Panc1 (cell line): ENCODE results near the gene PIK3R1. TPM values are rescaled to one million over a fixed set of nuclear protein-coding genes. Genes with fewer than 3 reads are reported as not detected.

Experiments used
- ATAC-seq: fragments of 200-7000 bp; cut with Tn5 transposase; 2 replicates; pipeline ENCODE4 v1.9.1; 2020; ENCODE audit warnings: mild to moderate bottlenecking, moderate library complexity
- BruUV-seq: library from RNA; stranded (reverse); fragments of 400-500 nt; replicated peaks from 2 replicates; lab custom pipeline; 2021; lab: Mats Ljungman, UMichigan
- CTCF ChIA-PET: fragments of 300-600 bp; sonication (Branson Sonifier 250); formaldehyde crosslinking; loops from one replicate; lab custom pipeline; 2022; ENCODE audit warnings: antibody characterized with exemption; lab: Charles Lee
- POLR2A ChIA-PET: fragments of 300-600 bp; sonication (Branson Sonifier 250); formaldehyde crosslinking; loops from one replicate; lab custom pipeline; 2022; ENCODE audit warnings: antibody characterized with exemption; lab: Charles Lee
- DNase-seq: peaks from one replicate; pipeline ENCODE4 v3.0.0-alpha.2; 2010; ENCODE audit warnings: low read depth, low spot score
- H3K27ac ChIP-seq: 2 replicates; pipeline ENCODE4 v1.5.1; 2011; ENCODE audit warnings: mild to moderate bottlenecking, low read length, inconsistent platforms
- H3K27me3 ChIP-seq: fragments of 200-500 bp; sonication (Bioruptor generic); 2 replicates; pipeline ENCODE4 v1.6.0; 2014; ENCODE audit warnings: low read length, inconsistent platforms; ENCODE audit not compliant: control insufficient read depth, insufficient read depth
- H3K36me3 ChIP-seq: fragments of 200-500 bp; sonication (Bioruptor generic); 2 replicates; pipeline ENCODE4 v1.5.1; 2014; ENCODE audit warnings: inconsistent platforms, mild to moderate bottlenecking, low read length, moderate library complexity; ENCODE audit not compliant: control insufficient read depth, insufficient read depth
- H3K4me1 ChIP-seq: 2 replicates; pipeline ENCODE4 v1.5.1; 2011; ENCODE audit warnings: inconsistent platforms, mild to moderate bottlenecking, low read length, moderate library complexity; ENCODE audit not compliant: control insufficient read depth, insufficient read depth
- H3K4me3 ChIP-seq, 2 experiments: 2 replicates each; pipeline ENCODE4 v1.5.1; 2011 to 2012; ENCODE audit warnings: low read depth in 2 of 2, low read length in 2 of 2, mild to moderate bottlenecking in 2 of 2, inconsistent platforms in 1 of 2, moderate library complexity in 1 of 2
- H3K9me3 ChIP-seq: fragments of 200-500 bp; sonication (Bioruptor generic); 2 replicates; pipeline ENCODE4 v1.5.1; 2014; ENCODE audit warnings: low read depth, mild to moderate bottlenecking, inconsistent platforms, low read length, moderate library complexity; ENCODE audit not compliant: control insufficient read depth, insufficient read depth
- POLR2AphosphoS5 ChIP-seq: IDR thresholded peaks from 2 replicates; pipeline ENCODE4 v1.6.1; 2012; ENCODE audit warnings: mild to moderate bottlenecking, low read depth, low read length, moderate library complexity
- SIN3A ChIP-seq: IDR thresholded peaks from 2 replicates; pipeline ENCODE4 v1.6.1; 2012; ENCODE audit warnings: low read depth, mild to moderate bottlenecking, low read length, moderate library complexity, borderline replicate concordance; ENCODE audit not compliant: insufficient read depth
- TCF7L2 ChIP-seq: IDR thresholded peaks from 2 replicates; pipeline ENCODE4 v1.6.1; 2011; ENCODE audit warnings: mild to moderate bottlenecking, low read depth, low read length, inconsistent platforms
- in situ Hi-C: cut with HindIII; loops from 2 replicates; pipeline ENCODE4 v1.10.0; 2016; ENCODE audit warnings: low sequenced_read_pairs, low pct_unique_long_range_greater_than_20kb
- intact Hi-C: fragments of 100-400 bp; cut with micrococcal nuclease; formaldehyde crosslinking; loops from one replicate; pipeline ENCODE4 v1.10.0; 2022; ENCODE audit not compliant: unreplicated experiment
- total RNA-seq: library from RNA; stranded (reverse); gene quantifications from one replicate; pipeline ENCODE4 v1.2.1, GENCODE V29; 2021; ENCODE audit not compliant: unreplicated experiment
- TF ChIP-seq, protein P1 (sequence below), 2 experiments: IDR thresholded peaks; 2 replicates each; pipeline ENCODE4 v1.6.1; 2011 to 2012; ENCODE audit warnings: low read depth in 2 of 2, control low read depth in 1 of 2, low read length in 1 of 2, mild to moderate bottlenecking in 1 of 2, moderate library complexity in 1 of 2; ENCODE audit not compliant: insufficient read depth in 1 of 2
- TF ChIP-seq, protein P2 (sequence below): fragments of 450-650 bp; IDR thresholded peaks from 2 replicates; pipeline ENCODE4 v1.5.1; 2017; ENCODE audit warnings: mild to moderate bottlenecking

PIK3R1 gene
- total RNA-seq, 1 experiment from 2014 or later: 23.4 TPM

DNA sequence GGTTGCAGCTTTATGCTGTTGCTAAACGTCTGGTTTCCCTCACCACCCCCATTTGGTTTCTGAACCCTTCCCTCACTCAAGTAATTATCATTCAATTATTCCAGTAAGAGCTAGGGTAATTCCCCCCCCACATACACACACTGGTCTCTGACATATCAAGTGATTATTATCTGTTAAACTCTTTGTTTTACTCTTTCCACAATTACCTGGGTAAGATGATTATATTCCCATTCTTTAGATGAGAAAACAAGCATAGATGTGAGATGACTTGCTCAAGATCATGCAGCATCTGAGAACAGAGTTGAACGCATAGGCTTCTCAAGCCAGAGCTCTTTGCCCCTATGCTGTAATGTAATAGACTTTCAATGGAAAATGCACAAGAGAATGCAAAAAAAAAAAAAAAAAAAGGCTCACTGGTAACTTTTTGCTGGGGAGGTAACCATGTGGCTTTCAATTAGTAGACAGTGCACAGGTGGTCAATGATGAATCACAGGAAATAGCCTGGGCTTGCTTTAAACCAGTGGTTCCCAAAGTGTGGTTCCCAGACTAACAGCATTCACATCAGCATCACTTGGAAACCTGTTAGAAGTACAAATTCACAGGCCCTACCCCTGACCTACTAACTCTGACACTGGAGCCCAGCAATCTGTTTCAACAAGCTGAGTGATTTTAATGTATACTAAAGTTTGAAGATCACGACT lies 87.6 kb downstream of the PIK3R1 start:
- intact Hi-C loops: no loop called here
- Histone ChIP-seq H3K4me3 (no peak overlapping the region), H3K27ac (no peak overlapping the region), H3K36me3 (no peaks in the 10 kb centered on the region), H3K4me1 (no peaks in the 10 kb centered on the region), H3K27me3 (no peaks in the 10 kb centered on the region), H3K9me3 (no peaks in the 10 kb centered on the region)
- in situ Hi-C loops: no loop called here
- no peak for DNase-seq
- ATAC-seq: no peak
- TF ChIP-seq POLR2AphosphoS5 (no peak), SIN3A (no peak), TCF7L2 (no peak)
- TF ChIP-seq, protein P1, sequence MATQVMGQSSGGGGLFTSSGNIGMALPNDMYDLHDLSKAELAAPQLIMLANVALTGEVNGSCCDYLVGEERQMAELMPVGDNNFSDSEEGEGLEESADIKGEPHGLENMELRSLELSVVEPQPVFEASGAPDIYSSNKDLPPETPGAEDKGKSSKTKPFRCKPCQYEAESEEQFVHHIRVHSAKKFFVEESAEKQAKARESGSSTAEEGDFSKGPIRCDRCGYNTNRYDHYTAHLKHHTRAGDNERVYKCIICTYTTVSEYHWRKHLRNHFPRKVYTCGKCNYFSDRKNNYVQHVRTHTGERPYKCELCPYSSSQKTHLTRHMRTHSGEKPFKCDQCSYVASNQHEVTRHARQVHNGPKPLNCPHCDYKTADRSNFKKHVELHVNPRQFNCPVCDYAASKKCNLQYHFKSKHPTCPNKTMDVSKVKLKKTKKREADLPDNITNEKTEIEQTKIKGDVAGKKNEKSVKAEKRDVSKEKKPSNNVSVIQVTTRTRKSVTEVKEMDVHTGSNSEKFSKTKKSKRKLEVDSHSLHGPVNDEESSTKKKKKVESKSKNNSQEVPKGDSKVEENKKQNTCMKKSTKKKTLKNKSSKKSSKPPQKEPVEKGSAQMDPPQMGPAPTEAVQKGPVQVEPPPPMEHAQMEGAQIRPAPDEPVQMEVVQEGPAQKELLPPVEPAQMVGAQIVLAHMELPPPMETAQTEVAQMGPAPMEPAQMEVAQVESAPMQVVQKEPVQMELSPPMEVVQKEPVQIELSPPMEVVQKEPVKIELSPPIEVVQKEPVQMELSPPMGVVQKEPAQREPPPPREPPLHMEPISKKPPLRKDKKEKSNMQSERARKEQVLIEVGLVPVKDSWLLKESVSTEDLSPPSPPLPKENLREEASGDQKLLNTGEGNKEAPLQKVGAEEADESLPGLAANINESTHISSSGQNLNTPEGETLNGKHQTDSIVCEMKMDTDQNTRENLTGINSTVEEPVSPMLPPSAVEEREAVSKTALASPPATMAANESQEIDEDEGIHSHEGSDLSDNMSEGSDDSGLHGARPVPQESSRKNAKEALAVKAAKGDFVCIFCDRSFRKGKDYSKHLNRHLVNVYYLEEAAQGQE (IDR thresholded peaks at IDR 0.05; ENCODE audit: insufficient read depth in 1 of 2, low read depth in 2 of 2, low read length in 1 of 2): no peak
- TF ChIP-seq, protein P2, sequence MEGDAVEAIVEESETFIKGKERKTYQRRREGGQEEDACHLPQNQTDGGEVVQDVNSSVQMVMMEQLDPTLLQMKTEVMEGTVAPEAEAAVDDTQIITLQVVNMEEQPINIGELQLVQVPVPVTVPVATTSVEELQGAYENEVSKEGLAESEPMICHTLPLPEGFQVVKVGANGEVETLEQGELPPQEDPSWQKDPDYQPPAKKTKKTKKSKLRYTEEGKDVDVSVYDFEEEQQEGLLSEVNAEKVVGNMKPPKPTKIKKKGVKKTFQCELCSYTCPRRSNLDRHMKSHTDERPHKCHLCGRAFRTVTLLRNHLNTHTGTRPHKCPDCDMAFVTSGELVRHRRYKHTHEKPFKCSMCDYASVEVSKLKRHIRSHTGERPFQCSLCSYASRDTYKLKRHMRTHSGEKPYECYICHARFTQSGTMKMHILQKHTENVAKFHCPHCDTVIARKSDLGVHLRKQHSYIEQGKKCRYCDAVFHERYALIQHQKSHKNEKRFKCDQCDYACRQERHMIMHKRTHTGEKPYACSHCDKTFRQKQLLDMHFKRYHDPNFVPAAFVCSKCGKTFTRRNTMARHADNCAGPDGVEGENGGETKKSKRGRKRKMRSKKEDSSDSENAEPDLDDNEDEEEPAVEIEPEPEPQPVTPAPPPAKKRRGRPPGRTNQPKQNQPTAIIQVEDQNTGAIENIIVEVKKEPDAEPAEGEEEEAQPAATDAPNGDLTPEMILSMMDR: no peak
- no TSS peak for BruUV-seq
- ChIA-PET CTCF (interaction anchor here (0.6 kb wide), 1 partner anchor 285 kb away, joined by 4 read pairs; no protein-coding TSS in a partner anchor), POLR2A (interaction anchor here (0.6 kb wide), 2 partner anchors 184 to 871 kb away, joined by 3 to 12 read pairs; no protein-coding TSS in a partner anchor)

DNA sequence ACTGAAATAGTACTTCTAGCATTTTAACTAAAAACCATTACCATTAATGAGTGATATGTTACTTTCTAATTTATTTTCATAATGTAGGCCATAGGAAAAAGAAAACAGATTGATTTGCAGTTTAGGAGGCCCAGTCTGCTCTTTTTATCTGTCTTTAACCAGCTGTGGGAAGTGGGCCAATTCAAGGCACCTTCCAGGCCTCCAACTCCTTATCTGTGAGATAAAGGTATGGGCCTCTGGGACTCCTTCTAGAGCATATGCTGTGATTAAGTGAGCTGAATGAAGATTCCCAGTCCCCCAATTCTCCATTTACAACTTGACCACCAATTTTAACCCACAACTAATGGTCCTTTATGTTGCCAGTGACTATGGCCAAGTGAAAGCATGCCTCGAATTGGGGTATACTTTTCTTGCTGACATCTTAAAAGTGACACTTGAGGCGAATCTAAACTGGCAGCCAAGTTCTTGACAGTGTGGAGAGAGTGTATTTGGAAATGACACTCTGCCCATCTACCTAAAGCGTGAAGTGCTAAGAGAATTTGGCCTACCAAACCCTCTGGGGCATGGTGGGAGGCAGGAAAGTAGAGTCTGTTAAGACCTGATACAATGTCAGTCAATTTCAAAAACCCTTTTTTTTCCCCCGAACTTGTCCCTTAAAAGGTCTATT lies 88.3 kb downstream of the PIK3R1 start:
- Histone ChIP-seq H3K4me3 (no peak overlapping the region), H3K36me3 (no peaks in the 10 kb centered on the region), H3K27me3 (no peaks in the 10 kb centered on the region), H3K4me1 (no peaks in the 10 kb centered on the region), H3K27ac (no peak overlapping the region), H3K9me3 (no peaks in the 10 kb centered on the region)
- intact Hi-C loops (no loop called here), in situ Hi-C loops (no loop called here)
- no TSS peak for BruUV-seq
- ATAC-seq: no peak
- no peak for DNase-seq
- TF ChIP-seq POLR2AphosphoS5 (no peak), TCF7L2 (no peak), SIN3A (no peak)
- TF ChIP-seq, protein P2: no peak
- TF ChIP-seq, protein P1 (IDR thresholded peaks at IDR 0.05; ENCODE audit: insufficient read depth in 1 of 2, low read depth in 2 of 2, low read length in 1 of 2): no peak
- ChIA-PET POLR2A (no interaction called here), CTCF (no interaction called here)
